Midbrain (tissue), 1 donor: ENCODE measurements around the gene ATP2C2.
A peak's percentile ranks its signal among the peaks of the same experiment; 100 is the strongest.
"Not testable (repeated sequence)": the region's sequence is repeated elsewhere in the genome, so short reads cannot be mapped to it uniquely, and the experiment has no call there.

Source experiments
- DNase-seq: peaks from one replicate; lab custom pipeline; 2025; lab: John Stamatoyannopoulos, UW

ATP2C2 gene

GRCh38 chr16:84367297-84367680 lies 1.0 kb upstream of the ATP2C2 start:
- no peak for DNase-seq

GRCh38 chr16:84367750-84368307 lies 509 bp upstream of the ATP2C2 start:
- no peak for DNase-seq

- no peak for DNase-seq
Measured at GRCh38 chr16:84369105-84369504, 767 bp downstream of the ATP2C2 start.

GRCh38 chr16:84369938-84370627 lies 1.7 kb downstream of the ATP2C2 start:
- DNase-seq: no peak

- no peak for DNase-seq
Measured at GRCh38 chr16:84370723-84371552, 2.6 kb downstream of the ATP2C2 start.

- no peak for DNase-seq
Measured at GRCh38 chr16:84371553-84371865, 3.2 kb downstream of the ATP2C2 start.

GRCh38 chr16:84373907-84374489 lies 5.7 kb downstream of the ATP2C2 start:
- no peak for DNase-seq

GRCh38 chr16:84378099-84378498 lies 9.8 kb downstream of the ATP2C2 start:
- no peak for DNase-seq

GRCh38 chr16:84378567-84378966 lies 10.2 kb downstream of the ATP2C2 start:
- no peak for DNase-seq

- DNase-seq: no peak
Measured at GRCh38 chr16:84379008-84379708, 10.8 kb downstream of the ATP2C2 start.

GRCh38 chr16:84379709-84380362 lies 11.5 kb downstream of the ATP2C2 start:
- no peak for DNase-seq

- DNase-seq: no peak
Measured at GRCh38 chr16:84380405-84380804, 12.1 kb downstream of the ATP2C2 start.

GRCh38 chr16:84382396-84382795 lies 14.1 kb downstream of the ATP2C2 start:
- no peak for DNase-seq

GRCh38 chr16:84383106-84383505 lies 14.8 kb downstream of the ATP2C2 start:
- DNase-seq: no peak

GRCh38 chr16:84386047-84386446 lies 17.7 kb downstream of the ATP2C2 start:
- DNase-seq: no peak

GRCh38 chr16:84387021-84387420 lies 18.7 kb downstream of the ATP2C2 start:
- no peak for DNase-seq

GRCh38 chr16:84390131-84390785 lies 21.9 kb downstream of the ATP2C2 start:
- no peak for DNase-seq

- DNase-seq: peak; percentile 69
Measured at GRCh38 chr16:84391151-84392030, 23.1 kb downstream of the ATP2C2 start.

GRCh38 chr16:84392031-84392360 lies 23.7 kb downstream of the ATP2C2 start:
- DNase-seq: no peak

GRCh38 chr16:84396082-84396481 lies 27.7 kb downstream of the ATP2C2 start:
- not testable (repeated sequence) for DNase-seq
